ENCODE measurements around the gene SORBS1.

SORBS1 gene

GRCh38 chr10:95414844-95415485, 146.2 kb downstream of the SORBS1 start:
- no peak for DNase-seq (ENCODE audit: low read depth in 2 of 2, low spot score in 1 of 2)

- DNase-seq (ENCODE audit: low read depth in 2 of 2, low spot score in 1 of 2) = no peak
Observed at GRCh38 chr10:95414016-95414830, 146.9 kb downstream of the SORBS1 start.

- no peak for DNase-seq (ENCODE audit: low read depth in 2 of 2, low spot score in 1 of 2)
Observed at GRCh38 chr10:95413588-95413987, 147.6 kb downstream of the SORBS1 start.

- no peak for DNase-seq (ENCODE audit: low read depth in 2 of 2, low spot score in 1 of 2)
Observed at GRCh38 chr10:95411635-95412034, 149.5 kb downstream of the SORBS1 start.

- DNase-seq (ENCODE audit: low read depth in 2 of 2, low spot score in 1 of 2) = no peak
Observed at GRCh38 chr10:95408983-95409873, 151.9 kb downstream of the SORBS1 start.

- DNase-seq (ENCODE audit: low read depth in 2 of 2, low spot score in 1 of 2) = no peak
Observed at GRCh38 chr10:95408148-95408960, 152.8 kb downstream of the SORBS1 start.

- no peak for DNase-seq (ENCODE audit: low read depth in 2 of 2, low spot score in 1 of 2)
Observed at GRCh38 chr10:95407546-95407945, 153.6 kb downstream of the SORBS1 start.

- no peak for DNase-seq (ENCODE audit: low read depth in 2 of 2, low spot score in 1 of 2)
Observed at GRCh38 chr10:95406651-95407280, 154.4 kb downstream of the SORBS1 start.

GRCh38 chr10:95405655-95406054, 155.5 kb downstream of the SORBS1 start:
- no peak for DNase-seq (ENCODE audit: low read depth in 2 of 2, low spot score in 1 of 2)

GRCh38 chr10:95404864-95405263, 156.3 kb downstream of the SORBS1 start:
- no peak for DNase-seq (ENCODE audit: low read depth in 2 of 2, low spot score in 1 of 2)

- DNase-seq (ENCODE audit: low read depth in 2 of 2, low spot score in 1 of 2) = no peak
Observed at GRCh38 chr10:95404462-95404858, 156.7 kb downstream of the SORBS1 start.

GRCh38 chr10:95403700-95404461, 157.3 kb downstream of the SORBS1 start:
- DNase-seq (ENCODE audit: low read depth in 2 of 2, low spot score in 1 of 2) = no peak

- DNase-seq (ENCODE audit: low read depth in 2 of 2, low spot score in 1 of 2) = no peak
Observed at GRCh38 chr10:95401704-95402469, 159.3 kb downstream of the SORBS1 start.

- no peak for DNase-seq (ENCODE audit: low read depth in 2 of 2, low spot score in 1 of 2)
Observed at GRCh38 chr10:95400787-95401186, 160.4 kb downstream of the SORBS1 start.

GRCh38 chr10:95399183-95399582, 162.0 kb downstream of the SORBS1 start:
- no peak for DNase-seq (ENCODE audit: low read depth in 2 of 2, low spot score in 1 of 2)

- no peak for DNase-seq (ENCODE audit: low read depth in 2 of 2, low spot score in 1 of 2)
Observed at GRCh38 chr10:95397747-95398146, 163.4 kb downstream of the SORBS1 start.

- no peak for DNase-seq (ENCODE audit: low read depth in 2 of 2, low spot score in 1 of 2)
Observed at GRCh38 chr10:95395947-95396449, 165.2 kb downstream of the SORBS1 start.

- DNase-seq (ENCODE audit: low read depth in 2 of 2, low spot score in 1 of 2) = no peak
Observed at GRCh38 chr10:95394161-95394880, 166.8 kb downstream of the SORBS1 start.
